ENCODE data around the gene TMEM201.
A peak's percentile ranks its signal among the peaks of the same experiment; 100 is the strongest.
"Not testable (repeated sequence)": the region's sequence is repeated elsewhere in the genome, so short reads cannot be mapped to it uniquely, and the experiment has no call there.

Gene TMEM201

GRCh38 chr1:9624081-9624480, 35.4 kb downstream of the TMEM201 start:
- no peak for DNase-seq

- not testable (repeated sequence) for DNase-seq
These were observed 36.3 kb downstream of the TMEM201 start for GRCh38 chr1:9625030-9625429.

GRCh38 chr1:9626201-9626608, 37.5 kb downstream of the TMEM201 start:
- no peak for DNase-seq

- DNase-seq = no peak
These were observed 40.1 kb downstream of the TMEM201 start for GRCh38 chr1:9628541-9629444.

- no peak for DNase-seq
These were observed 40.9 kb downstream of the TMEM201 start for GRCh38 chr1:9629445-9630201.

GRCh38 chr1:9630331-9631111, 41.8 kb downstream of the TMEM201 start:
- no peak for DNase-seq

GRCh38 chr1:9631613-9632012, 42.9 kb downstream of the TMEM201 start:
- DNase-seq = no peak

GRCh38 chr1:9633493-9633892, 44.8 kb downstream of the TMEM201 start:
- no peak for DNase-seq

GRCh38 chr1:9634582-9634981, 45.9 kb downstream of the TMEM201 start:
- DNase-seq = no peak

- no peak for DNase-seq
These were observed 50.5 kb downstream of the TMEM201 start for GRCh38 chr1:9639227-9639626.

GRCh38 chr1:9643351-9644256, 54.9 kb downstream of the TMEM201 start:
- no peak for DNase-seq

GRCh38 chr1:9646037-9646436, 57.3 kb downstream of the TMEM201 start:
- DNase-seq = no peak

- DNase-seq = no peak
These were observed 59.5 kb downstream of the TMEM201 start for GRCh38 chr1:9648171-9648570.

- no peak for DNase-seq
These were observed 61.1 kb downstream of the TMEM201 start for GRCh38 chr1:9649769-9650168.

- DNase-seq = no peak
These were observed 62.5 kb downstream of the TMEM201 start for GRCh38 chr1:9651220-9651564.

- DNase-seq = peak; percentile 8
These were observed 63.1 kb downstream of the TMEM201 start, which contains the start of gene PIK3CD for GRCh38 chr1:9651565-9652378. Gene PIK3CD (plus strand): TSS chr1:9651731. CDS start chr1:9710456, 58,725 bp downstream.

GRCh38 chr1:9652379-9653209, 63.9 kb downstream of the TMEM201 start:
- no peak for DNase-seq

GRCh38 chr1:9653210-9653490, 64.4 kb downstream of the TMEM201 start:
- DNase-seq = no peak

- no peak for DNase-seq
These were observed 64.9 kb downstream of the TMEM201 start for GRCh38 chr1:9653491-9654050.

All from NCI-H1694 (cell line).